Lower leg skin (tissue), 3 donors: Measurements from ENCODE around the gene FAM107B.

Source experiments
- CTCF ChIP-seq, 3 donors: fragments of 450-650 bp; IDR thresholded peaks; one replicate each; pipeline ENCODE4 v1.5.1; 2016; ENCODE audit warnings: antibody characterized with exemption in 3 of 3, mild to moderate bottlenecking in 3 of 3, moderate library complexity in 2 of 3
- POLR2A ChIP-seq, 2 donors: fragments of 450-650 bp; IDR thresholded peaks; one replicate each; pipeline ENCODE4 v1.6.1; 2016 to 2017; ENCODE audit warnings: antibody characterized with exemption in 2 of 2, mild to moderate bottlenecking in 1 of 2, moderate library complexity in 1 of 2

- TF ChIP-seq POLR2A (IDR thresholded peaks at IDR 0.05) (no peak), CTCF (IDR thresholded peaks at IDR 0.05) (no peak)
These were observed 190.7 kb downstream of the FAM107B start for GRCh38 chr10:14583967-14584366.
